Fibroblast of villous mesenchyme (primary cell): ENCODE results near the gene TOB2. TPM values are rescaled to one million over a fixed set of nuclear protein-coding genes. Genes with fewer than 3 reads are reported as not detected.
"Not testable (repeated sequence)": the region's sequence is repeated elsewhere in the genome, so short reads cannot be mapped to it uniquely, and the experiment has no call there.

Experiments
- DNase-seq: peaks from one replicate; pipeline ENCODE4 v3.0.0-alpha.2; 2010; ENCODE audit warnings: low read depth
- H3K4me3 ChIP-seq: 2 replicates; pipeline ENCODE4 v1.5.1; 2011; ENCODE audit warnings: low read depth, mild to moderate bottlenecking, low read length
- total RNA-seq: library from RNA; depleted of rRNA; stranded (reverse); fragments of >200 nt; gene quantifications from 2 replicates; pipeline ENCODE4 v1.2.3, GENCODE V29; 2012
- TF ChIP-seq, protein P1 (sequence below): IDR thresholded peaks from 2 replicates; pipeline ENCODE4 v1.5.1; 2012; ENCODE audit warnings: low read depth, mild to moderate bottlenecking, low read length; ENCODE audit not compliant: insufficient read depth

TOB2 gene
- total RNA-seq, 1 donor, result 35.4 TPM

DNA sequence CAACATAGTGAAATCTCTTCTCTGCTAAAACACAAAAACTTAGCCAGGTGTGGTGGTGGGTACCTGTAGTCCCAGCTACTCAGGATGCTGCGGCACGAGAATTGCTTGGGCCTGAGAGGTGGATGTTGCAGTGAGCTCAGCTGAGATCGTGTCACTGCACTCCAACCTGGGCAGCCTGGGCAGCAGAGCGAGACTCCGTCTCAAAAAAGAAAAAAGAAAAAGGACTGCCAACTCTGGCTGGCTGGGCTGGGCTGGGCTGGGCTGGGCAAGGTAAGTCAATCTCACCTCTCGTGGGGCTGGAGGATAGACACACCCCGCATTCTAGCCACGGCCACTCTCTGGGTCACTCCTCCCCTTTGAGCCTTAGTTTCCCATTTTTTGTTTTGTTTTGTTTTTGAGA is 37.9 kb downstream of the TOB2 start:
- TF ChIP-seq, protein P1, sequence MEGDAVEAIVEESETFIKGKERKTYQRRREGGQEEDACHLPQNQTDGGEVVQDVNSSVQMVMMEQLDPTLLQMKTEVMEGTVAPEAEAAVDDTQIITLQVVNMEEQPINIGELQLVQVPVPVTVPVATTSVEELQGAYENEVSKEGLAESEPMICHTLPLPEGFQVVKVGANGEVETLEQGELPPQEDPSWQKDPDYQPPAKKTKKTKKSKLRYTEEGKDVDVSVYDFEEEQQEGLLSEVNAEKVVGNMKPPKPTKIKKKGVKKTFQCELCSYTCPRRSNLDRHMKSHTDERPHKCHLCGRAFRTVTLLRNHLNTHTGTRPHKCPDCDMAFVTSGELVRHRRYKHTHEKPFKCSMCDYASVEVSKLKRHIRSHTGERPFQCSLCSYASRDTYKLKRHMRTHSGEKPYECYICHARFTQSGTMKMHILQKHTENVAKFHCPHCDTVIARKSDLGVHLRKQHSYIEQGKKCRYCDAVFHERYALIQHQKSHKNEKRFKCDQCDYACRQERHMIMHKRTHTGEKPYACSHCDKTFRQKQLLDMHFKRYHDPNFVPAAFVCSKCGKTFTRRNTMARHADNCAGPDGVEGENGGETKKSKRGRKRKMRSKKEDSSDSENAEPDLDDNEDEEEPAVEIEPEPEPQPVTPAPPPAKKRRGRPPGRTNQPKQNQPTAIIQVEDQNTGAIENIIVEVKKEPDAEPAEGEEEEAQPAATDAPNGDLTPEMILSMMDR, result no peak
- DNase-seq, result no peak

DNA sequence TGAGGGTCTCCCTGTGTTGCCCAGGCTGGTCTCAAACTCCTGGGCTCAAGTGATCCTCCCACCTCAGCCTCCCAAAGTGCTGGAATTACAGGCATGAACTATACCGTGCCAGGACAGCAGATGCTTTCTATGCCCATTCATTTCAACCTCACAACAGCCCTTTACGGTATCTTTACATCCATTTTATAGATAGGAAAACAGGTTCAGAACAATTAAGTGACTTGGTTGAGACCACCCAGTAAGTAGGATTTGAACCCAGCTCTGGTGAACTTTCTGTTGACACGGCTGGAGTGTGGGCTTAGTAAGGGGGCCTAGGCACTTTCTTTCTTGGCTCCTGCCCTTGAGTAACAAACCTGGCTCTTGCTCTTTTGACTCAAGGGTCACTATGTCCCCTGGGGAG is 39.2 kb downstream of the TOB2 start:
- no peak for DNase-seq
- no peak overlapping the region for H3K4me3 ChIP-seq
- TF ChIP-seq, protein P1, result no peak

More for the DNA sequence above, 37.9 kb downstream of the TOB2 start:
- H3K4me3 ChIP-seq, result no peak overlapping the region

GRCh38 chr22:41406410-41406809 is 40.2 kb downstream of the TOB2 start:
- TF ChIP-seq, protein P1, result no peak
- DNase-seq, result no peak
- no peak overlapping the region for H3K4me3 ChIP-seq

DNA sequence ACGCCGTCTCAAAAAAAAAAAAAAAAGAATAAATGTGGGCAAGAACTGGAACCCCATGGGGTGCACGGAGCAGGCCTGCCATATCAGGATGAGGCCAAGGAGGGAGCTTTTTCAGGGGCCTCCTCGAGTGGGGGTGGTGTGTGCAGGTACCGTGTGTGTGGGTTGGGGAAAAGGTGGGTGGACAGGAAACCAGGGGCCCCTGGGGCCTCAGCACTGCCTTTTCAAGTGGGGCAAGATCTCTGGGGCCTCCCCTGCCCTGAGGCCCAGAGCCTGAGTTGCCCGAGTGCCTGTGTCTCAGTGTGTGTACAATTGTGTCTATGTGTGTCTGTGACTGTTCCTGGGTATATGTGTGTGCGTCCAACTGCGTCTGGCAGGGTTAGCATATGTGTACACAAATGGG is 41.0 kb downstream of the TOB2 start:
- H3K4me3 ChIP-seq, result no peak overlapping the region
- no peak for DNase-seq
- TF ChIP-seq, protein P1, result no peak

GRCh38 chr22:41403532-41404318 is 42.9 kb downstream of the TOB2 start:
- TF ChIP-seq, protein P1, result peak; percentile 97
- peak; percentile 86 for DNase-seq
- no peak overlapping the region for H3K4me3 ChIP-seq

DNA sequence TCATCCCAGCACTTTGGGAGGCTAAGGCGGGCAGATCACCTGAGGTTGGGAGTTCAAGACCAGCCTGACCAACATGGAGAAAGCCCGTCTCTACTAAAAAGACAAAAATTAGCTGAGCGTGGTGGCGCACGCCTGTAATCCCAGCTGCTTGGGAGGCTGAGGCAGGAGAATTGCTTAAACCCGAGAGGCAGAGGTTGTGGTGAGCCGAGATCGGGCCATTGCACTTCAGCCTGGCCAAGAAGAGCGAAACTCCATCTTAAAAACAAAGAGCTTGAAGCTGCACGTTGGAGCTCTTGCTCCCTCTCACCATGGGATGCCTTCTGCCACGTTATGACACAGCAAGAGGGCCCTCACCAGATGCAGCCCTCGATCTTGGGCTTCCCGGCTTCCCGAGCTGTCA is 43.8 kb downstream of the TOB2 start:
- not testable (repeated sequence) for DNase-seq, H3K4me3 ChIP-seq

- TF ChIP-seq, protein P1, result no peak
- H3K4me3 ChIP-seq, result no peak overlapping the region
- peak; percentile 88 for DNase-seq
Measured at GRCh38 chr22:41401781-41402648, 44.6 kb downstream of the TOB2 start.
